ENCODE results near the gene BANP.

GRCh38 chr16:87938412-87938949 is 12.8 kb upstream of the BANP start:
- no peak for TF ChIP-seq POLR2A (IDR thresholded peaks at IDR 0.05; ENCODE audit: low read depth, low read length)
- TF ChIP-seq POLR2AphosphoS5 (IDR thresholded peaks at IDR 0.05; ENCODE audit: low read depth, low read length), result no peak
- no peak for TF ChIP-seq TAF1 (IDR thresholded peaks at IDR 0.05; ENCODE audit: low read depth, low read length)
- no peak for TF ChIP-seq PAX5 (IDR thresholded peaks at IDR 0.05; ENCODE audit: insufficient read depth, low read length, severe bottlenecking)
